SIG-M5 (cell line): ENCODE data around the gene COG8.

Source experiments
- DNase-seq: peaks from one replicate; lab custom pipeline; 2025; lab: John Stamatoyannopoulos, UW

Gene COG8

DNA sequence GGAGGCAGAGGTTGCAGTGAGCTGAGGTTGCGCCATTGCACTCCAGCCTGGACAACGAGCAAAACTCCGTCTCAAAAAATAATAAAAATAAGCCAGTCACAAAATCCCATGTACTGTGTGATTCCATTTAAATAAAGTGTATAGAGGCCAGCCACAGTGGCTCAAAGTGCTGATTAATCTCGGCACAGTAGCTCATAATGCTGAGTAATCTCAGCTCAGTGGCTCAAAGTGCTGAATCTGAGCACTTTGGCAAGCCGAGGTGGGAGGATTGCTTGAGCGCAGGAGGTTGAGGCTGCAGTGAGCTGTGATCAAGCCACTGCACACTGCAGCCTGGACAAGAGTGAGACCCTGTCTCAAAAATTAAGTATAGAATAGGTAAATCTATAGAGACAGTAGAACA is 7.3 kb upstream of the COG8 start:
- no peak for DNase-seq

DNA sequence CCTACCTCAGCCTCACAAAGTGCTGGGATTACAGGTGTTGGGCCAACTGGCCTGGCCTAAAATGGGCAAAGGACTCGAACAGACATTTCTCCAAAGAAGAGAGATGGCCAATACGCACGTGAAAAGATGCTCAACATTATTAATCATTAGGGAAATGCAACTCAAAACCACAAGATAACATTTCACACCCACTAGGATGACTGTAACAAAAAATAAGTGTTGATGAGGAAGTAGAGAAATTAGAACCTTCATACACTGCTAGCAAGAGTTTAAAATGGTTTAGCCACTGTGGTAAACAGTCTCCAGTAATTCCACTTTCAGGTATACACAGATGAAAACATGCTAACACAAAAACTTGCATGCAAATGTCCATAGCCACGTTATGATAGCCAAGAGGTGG is 6.6 kb upstream of the COG8 start:
- no peak for DNase-seq

DNA sequence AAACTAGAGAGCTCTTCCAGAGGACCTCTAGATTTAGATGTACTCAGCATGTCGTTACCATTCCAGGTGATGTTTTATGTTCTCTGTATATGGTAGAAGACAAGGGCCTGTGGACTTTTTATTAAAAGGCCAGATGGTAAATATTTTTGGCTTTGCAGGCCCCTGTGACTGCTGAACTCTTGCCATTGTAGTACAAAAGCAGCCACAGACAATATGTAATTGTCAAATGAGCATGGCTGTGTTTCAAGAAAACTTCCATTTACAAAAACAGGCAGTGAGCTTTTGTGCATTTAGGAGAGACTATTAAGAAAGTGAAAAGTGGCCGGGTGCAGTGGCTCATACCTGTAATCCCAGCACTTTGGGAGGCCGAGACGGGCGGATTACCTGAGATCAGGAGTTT is 4.8 kb upstream of the COG8 start:
- DNase-seq = no peak

DNA sequence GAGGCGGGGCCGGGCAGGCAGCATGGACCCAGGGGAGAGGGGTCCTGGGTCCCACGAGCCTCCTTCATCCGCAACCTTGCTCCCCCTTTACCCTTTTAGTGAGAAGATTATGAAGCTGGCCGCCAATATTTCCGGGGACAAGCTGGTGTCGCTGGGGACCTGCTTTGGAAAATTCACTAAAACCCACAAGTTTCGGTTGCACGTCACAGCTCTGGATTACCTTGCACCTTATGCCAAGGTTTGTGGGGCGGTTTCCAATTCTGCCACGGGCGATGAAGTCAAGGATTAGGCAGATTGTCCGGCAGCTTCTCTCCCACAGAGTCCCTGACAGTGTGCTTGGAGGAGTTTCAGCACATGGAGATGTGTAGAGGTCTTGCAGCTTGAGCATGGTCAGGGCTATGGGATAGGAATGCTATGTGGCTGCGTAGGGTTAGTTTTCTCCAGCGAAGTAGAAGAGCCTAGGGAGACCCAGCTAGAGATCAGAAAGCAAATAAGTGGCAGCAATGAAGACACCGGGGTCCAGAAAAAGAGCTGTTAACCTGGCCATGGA is 806 bp upstream of the COG8 start:
- DNase-seq = no peak

DNA sequence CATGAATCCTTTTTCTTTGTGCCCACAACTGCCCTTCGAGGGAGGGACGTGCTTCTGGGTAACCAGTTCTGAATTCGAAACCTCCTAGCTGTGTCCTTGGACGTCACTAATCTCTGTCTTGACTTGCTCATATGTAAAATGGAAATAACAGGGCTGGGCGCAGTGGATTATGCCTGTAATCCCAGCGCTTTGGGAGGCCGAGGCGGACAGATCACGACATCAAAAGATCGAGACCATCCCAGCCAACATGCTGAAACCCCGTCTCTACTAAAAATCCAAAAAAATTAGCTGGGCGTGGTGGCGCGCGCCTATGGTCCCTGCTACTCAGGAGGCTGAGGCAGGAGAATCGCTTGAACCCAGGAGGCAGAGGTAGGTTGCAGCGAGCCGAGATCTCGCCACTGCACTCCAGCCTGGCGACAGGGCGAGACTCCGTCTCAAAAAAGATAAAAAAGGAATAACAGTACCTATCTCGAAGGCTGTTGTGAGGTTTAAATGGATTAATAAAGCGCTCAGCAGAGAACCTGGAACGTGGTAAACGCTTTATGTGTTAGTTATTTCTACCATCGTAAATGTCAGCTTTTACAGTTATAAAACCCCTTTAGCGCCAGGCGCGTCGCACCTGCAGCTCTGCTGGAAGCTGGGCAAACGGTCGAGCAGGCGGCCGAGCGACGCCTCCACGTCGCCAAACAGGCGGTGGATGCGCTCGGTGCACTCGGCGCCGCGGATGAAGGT is 641 bp downstream of the COG8 start:
- DNase-seq = no peak

DNA sequence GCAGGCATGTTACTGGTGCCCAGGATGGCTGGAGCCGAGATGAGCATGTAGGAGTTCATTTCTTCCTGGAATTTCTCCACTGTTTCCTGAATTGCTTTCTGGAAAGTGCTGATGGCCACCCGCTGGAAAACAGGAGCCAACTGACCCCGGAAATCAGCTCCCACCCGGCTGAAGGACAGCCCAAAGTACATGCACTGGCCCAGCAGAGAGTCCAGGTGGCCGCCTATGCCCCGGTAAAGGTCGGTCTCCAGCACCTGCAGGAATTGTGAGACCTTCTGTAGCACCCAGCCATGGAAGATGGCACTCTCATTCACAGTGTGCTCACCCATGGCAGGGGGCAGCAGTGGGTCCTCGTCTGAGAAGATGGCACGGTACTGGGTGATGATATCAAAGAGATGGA is 4.7 kb downstream of the COG8 start:
- no peak for DNase-seq

DNA sequence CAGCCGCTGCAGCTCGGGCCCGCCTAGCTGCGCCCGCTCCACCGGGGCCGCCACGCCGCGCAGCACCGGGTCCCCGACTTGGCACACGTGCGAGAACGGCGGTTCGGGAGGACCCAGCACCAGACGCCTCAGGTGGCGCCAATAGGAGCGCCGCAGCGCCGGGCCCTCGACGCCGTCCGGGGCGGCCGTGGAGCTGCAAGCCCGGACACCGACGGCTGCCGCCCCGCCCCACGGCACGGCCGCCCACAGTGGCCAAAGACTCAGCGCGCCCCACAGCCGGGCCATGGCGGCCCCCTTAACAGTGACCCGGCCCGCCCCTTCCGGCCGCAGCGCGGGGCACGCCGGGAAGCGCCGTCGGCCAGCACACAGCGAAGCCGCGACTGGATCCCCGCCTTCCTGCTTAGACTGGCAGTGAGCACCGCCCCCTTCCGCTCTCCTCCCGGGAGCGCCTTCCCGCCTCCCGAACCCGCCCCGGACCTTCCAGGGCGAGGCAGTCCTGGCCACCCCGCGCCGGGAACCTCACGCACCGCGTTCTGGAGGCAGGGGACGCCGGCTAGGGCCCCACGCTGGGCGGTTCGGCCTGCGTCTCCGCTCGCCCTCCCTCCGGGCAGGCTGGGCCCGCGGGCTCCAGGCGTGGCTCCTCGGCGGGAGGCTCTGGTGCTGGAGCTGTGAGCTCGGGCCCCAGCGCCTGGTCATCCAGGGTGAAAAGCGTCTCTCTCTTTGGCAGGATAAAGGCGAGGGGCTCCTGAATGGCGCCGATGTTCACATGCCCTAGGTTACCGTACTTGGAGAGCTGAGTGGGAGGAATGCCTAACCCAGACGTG is 8.9 kb downstream of the COG8 start, which contains the start of gene PDF:
Gene PDF (minus strand): TSS at position 303 of the 824 bp plus-strand sequence. CDS start 18 bp downstream, at position 285.
- DNase-seq = no peak

DNA sequence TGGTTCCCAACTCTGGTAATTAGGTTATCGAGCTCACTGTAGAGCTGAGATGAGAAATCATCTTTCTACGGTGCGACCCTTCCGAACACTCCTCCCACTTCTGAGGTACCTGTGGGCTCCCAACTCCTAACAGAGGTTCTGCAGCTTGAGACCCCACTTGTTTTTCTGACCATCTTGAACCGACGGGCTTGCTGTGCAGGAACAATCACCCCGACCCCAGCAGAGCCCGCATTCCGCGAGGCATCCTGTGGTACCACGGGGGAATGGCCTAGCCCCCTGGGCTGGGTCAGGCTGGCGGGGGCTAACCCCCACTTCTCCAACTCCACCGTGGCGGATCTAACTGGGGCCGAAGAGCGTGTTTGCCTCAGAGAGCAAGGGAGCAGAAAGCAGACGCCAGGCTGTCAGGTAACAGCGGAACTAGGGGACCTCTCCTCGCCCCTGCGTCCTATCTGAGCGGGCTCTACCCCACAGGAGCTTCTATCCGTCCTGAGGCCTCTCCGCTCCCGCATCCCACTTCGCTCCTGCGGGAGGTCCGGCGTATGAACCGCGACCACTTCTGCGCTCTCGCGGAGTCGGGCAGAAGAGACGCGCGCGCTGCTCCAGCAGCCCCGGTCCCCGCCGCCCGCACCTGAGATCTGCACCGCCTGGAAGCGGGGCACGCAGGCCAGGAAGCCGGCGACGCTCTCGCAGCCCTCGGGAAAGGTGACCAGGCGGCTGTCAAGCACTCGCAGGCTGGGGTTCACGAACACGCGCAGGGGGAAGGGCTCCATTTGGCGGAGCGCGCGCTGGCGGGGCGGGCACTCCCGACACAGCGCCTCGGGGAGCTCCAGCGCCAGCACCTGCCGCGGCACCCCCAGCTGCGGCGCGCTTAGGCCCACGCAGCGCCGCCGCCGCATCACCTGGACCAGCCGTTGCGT is 9.7 kb downstream of the COG8 start:
- DNase-seq = no peak

DNA sequence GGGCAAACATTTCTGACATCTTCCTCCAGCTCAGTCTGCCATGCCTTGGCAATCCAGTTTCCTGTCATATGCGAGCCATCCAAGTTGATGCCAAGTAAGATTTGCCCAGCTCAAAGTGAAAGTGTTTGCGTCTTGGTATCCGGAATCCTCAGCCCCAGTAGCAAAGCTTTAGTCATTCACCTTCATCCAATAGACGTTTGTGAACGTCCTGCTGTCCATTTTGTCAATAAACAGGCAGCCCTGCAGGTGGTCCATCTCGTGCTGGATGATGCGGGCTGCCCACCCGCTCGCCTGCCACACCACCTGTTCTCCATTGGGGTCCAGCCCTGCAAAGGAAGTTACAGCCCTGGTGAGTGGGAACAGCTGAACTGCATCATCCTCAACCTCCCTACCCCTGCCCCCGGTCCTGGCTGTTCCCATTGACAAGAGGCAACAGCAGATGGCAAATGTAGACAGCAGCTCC is 10.5 kb downstream of the COG8 start:
- no peak for DNase-seq

DNA sequence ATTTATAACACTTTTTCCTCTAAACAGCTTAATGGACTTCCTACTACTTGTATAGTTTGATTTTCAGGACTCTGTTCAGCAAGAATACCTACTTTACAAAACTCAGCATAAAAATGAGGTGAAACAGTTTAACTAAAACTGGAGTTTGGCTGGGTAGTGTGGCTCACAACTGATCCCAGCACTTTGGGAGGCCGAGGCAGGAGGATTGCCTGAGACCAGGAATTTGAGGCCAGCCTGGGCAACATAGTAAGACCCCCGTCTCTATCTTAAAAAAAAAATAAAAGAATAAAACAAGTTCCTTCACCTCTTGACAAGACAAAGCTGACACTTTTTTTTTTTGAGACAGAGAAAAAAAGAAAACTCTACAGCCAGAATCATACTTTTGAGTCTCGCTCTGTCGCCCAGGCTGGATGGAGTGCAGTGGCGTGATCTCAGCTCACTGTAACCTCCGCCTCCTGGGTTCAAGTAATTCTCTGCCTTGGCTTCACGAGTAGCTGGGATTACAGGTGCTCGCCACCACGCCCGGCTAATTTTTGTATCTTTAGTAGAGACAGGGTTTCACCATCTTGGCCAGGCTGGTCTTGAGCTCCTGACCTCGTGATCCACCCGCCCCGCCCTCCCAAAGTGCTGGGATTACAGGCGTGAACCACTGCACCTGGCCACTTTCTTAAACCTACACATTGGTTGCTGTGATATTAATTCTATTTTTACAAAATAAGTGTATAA is 11.6 kb downstream of the COG8 start:
- DNase-seq = no peak

DNA sequence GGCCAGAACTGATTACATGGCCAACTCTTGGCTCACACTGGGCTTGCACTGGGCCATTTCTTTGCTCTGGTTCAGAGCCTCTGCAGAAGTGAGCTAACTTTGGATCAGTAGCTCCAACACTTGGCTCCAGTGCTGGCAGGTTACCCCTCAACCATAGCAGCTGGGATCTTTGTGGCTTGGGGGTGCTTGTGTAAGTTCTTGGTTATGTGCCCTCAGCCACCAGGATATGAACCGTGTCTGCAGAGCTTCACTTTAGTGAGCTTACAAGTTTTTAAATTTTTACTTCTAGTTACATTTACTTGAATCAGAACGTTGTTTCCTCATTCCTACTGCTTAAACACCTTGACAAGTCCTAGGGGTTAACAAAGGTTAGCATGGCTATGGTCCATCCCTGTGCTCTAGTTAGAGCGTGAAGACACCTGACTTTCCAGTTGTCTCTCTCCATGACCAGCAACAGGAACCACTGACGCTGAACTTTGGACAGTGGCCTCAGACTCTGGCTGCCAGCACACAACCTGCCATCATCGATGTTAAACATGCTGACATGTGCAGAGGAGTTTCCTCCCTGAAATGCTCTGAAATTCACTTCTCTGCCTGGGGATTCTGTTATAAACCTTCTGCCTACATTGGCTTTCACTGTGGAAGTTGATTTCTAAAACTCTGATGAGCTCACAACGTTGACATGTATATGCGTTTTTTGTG is 13.0 kb downstream of the COG8 start:
- DNase-seq = no peak

DNA sequence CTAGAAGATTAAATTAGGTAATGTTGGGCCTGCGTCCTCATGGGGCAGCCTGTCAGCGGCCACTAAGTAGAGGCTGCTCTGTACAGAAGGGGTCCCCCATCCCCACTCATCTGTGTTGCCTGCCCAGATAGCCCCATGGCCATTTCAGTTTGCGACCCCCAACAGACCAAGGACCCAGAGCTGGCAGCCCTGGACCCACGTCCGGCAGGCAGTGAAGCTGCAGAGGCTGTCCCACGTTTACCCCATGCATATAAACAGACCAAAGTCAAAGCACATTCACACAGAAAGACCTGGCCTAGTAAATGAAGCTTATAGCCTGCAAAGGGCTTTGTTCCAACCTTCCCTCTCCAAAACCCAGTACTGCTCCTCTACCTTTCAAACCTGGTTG is 13.6 kb downstream of the COG8 start:
- no peak for DNase-seq

DNA sequence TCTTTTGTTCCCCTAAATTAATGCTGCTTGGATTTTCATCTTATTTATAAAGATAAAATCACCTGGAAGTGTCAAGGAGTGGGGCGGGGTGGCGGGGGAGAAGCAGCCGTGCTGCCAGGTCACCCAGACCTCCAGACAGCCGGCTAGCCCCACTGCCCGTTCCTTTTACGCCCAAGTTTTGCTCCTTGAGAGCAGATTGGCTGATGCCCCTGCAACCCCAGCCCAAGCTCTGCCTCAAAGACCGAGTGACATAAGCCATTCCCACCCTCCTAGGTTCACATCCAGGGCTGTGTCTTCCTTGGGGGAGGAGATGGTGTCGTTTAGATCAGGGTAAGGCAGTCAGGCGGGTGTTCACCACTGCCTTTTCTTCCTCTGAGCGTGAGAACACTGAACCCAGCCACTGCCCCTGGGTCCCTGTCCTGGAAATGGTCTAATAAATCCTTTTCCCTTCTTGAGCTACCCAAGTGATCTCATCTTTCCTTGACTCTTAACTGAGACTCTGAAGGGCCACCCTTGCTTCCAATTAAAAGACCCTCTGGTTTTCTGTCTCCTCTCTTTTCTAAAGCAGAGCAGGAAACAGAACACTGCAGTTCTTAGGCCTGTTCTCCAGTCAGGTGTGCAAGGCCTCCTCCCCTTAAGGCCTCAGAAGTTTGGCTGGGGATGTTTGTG is 14.6 kb downstream of the COG8 start:
- no peak for DNase-seq

DNA sequence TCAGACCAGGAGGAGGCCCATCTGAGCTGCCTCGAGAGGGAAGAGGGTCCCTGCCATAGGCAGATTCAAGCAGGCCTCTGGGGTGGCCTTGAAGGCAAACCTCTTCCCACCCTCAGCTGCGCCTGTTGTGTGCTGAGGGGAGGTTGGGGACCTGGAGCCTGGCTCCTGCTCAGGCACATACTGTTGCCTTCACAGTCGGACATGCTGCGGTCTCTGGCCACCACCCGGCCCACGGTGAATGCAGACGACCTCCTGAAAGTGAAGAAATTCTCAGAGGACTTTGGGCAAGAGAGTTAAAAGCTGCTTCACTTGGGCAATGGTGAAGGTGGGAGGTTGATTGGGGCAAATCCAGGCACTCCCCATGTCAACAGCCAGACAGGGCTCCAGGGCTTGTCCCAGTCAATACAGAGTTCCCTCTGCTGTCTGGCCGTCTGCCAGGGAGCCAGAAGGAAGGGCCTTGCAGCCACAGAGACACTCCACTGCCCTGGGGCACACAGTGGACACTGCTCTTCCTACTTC is 15.3 kb downstream of the COG8 start:
- DNase-seq = no peak

DNA sequence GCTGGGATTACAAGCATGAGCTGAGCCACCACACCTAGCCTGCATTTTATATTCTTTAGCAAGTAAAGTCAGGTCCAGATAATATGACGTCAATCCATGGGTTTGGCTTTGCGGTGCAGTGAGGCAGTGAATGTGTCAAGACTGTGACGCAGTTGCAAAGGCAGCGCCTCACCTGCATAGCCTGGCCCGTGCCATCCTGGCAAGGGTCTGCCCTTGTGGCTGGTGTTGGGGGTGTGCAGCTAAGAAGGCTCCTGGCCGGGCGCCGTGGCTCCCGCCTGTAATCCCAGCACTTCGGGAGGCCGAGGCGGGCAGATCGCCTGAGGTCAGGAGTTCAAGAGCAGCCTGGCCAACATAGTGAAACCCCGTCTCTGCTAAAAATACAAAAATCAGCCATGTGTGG is 15.9 kb downstream of the COG8 start:
- DNase-seq = no peak

DNA sequence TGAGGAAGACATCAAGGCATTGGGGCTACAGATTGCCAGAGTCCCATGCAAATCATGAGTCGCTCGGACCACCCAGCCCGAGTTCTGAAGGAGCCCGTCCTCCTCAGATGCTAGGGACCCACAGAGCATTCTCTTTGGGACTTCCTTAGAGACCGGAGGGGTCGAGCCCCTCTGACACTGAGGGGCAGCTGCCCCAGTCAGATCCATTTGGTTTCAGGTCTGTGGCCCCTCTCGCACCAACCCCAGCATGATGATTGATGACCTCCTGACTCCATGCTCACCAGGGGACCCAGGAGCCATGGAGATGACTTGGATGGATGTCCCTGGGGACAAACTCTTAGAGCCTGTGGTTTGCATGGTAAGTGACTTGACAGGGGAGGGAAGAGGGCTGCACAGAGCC is 17.0 kb downstream of the COG8 start:
- no peak for DNase-seq

DNA sequence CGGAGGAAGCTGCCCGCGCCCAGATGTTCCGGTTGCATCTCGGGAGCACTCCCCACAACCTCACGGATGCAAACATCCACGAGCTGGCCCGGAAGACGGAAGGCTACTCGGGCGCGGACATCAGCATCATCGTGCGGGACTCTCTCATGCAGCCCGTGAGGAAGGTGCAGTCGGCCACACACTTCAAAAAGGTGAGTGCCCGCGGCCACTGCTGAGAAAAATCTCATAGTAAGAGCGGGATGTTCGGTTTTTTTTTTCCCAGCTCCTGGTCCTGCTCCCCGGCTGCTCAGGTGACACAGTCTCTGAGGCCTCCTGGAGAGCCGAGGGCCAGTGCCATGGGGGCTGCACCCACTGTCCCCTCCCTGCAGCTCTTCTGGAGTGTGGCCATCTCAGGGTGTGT is 18.3 kb downstream of the COG8 start:
- no peak for DNase-seq

DNA sequence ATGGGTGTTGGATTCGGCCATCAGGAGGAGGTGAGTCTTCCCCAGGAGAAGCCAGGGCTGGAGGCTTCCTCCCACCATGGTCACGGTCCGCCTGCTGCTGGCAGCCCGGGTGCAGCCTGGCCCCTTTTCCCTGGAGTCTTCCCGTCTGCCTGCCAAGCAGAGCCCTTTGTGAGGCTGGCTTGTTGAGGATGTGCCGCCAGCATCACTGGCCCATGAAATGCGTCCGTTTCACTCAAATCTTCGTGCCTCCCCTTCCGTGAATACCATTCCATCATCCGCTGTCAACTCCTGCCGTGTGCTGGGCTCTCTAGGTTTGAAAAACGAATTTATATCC is 18.7 kb downstream of the COG8 start:
- DNase-seq = no peak

DNA sequence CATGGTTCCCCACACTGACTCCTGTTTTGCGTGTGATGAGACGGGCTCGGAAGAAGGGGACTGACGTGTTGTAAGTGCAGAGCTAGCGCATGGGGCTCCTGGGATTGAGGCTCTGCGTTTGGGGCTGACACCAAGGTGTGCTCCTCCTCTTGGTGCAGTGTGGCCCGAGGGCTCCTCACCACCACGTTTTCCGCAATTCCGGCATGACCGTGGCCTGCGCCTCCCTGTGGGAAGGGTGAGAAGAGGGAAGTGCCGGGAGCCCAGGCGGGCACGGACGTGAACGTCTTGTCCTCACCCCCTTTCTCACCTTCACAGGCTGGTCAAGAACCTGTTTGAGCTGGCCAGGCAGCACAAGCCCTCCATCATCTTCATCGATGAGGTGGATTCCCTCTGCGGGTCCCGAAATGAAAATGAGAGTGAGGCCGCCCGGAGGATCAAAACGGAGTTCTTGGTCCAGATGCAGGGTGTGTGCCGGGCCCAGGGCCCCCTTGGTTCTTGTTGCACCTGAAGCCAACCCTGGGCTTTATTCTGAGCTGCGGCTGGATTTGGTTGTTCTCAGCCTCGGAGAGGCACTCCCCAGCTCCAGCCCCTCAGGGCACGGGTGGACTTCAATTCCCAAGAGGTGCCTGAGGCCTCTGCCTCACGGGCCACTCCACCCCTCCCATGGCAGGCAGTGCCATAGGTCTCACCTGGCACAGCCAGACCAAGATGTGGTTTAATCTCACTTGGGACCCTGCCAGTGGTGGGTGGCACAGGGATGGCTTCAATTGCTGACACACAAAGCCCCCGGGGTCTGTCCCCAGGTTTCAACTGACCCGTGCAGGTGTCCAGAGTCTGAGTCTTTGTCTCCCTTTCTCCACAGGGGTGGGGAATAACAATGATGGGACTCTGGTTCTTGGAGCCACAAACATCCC is 19.3 kb downstream of the COG8 start:
- no peak for DNase-seq
